ENCODE measurements around the gene LMO3.
A peak's percentile ranks its signal among the peaks of the same experiment; 100 is the strongest.

LMO3 gene

DNA sequence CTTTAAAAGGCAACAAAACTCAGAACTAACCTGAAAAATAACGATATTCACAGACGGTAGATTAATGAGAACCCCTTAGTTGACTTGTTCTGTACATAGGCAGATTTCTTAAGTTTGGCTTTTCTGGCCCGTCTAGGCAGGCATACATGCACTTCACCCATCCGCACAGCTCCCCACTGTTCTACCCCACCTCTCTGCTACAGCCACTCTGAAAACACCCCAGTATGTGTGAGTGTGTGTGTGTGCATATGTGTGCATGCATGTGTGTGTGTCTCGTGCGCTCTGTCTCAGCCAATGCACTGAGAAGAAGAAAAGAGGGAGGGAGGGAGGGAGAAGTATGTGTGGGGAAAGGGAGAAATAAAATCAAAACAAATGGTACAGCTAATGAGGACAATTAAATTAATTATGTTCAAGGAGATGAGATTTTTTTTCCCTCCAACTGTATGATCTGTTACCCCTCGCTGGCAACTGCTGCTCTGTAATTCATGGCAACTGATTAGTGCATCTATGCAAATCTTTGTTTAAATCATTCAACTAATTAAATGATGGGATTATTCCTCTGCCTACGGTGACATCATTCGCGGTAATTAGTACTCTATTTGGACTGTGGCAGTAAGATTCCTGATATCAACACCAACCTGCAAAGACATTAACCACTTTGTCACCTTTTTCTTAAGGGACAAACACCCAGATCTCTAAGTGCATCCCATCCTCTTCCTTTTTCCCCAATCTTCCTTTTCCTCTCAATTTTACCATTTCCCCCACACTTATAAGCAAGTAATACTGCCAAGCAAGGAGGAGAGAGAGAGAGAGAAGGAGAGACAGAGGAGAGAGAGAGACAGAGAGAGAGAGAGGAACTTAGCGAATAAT lies 2.2 kb upstream of the LMO3 start:
- DNase-seq (ENCODE audit: insufficient read length, low spot score) (no peak), FAIRE-seq (peak; percentile 41)
- TF ChIP-seq, protein P1, sequence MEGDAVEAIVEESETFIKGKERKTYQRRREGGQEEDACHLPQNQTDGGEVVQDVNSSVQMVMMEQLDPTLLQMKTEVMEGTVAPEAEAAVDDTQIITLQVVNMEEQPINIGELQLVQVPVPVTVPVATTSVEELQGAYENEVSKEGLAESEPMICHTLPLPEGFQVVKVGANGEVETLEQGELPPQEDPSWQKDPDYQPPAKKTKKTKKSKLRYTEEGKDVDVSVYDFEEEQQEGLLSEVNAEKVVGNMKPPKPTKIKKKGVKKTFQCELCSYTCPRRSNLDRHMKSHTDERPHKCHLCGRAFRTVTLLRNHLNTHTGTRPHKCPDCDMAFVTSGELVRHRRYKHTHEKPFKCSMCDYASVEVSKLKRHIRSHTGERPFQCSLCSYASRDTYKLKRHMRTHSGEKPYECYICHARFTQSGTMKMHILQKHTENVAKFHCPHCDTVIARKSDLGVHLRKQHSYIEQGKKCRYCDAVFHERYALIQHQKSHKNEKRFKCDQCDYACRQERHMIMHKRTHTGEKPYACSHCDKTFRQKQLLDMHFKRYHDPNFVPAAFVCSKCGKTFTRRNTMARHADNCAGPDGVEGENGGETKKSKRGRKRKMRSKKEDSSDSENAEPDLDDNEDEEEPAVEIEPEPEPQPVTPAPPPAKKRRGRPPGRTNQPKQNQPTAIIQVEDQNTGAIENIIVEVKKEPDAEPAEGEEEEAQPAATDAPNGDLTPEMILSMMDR (IDR thresholded peaks at IDR 0.05; ENCODE audit: insufficient read depth, missing control alignments) = no peak

DNA sequence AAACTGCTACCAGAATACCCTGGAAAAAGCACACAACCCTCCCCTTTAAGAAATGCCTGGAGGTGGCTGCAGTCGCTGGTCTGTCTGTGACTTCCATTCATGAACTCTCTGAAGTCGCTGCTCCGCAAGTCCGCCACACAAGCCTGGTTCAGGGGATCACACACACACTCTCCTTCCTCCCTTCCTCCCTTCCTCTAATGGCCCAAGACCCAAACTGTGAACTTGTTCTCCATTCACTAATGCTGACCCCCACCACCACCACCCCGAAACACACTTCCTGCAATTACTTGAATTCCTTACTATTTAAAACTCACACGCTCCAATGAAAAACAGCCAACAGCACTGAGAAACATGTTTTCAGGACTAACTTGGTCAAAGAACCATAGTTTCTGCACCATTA lies 1.0 kb upstream of the LMO3 start:
- TF ChIP-seq, protein P1 (IDR thresholded peaks at IDR 0.05; ENCODE audit: insufficient read depth, missing control alignments) = no peak
- FAIRE-seq (no peak), DNase-seq (ENCODE audit: insufficient read length, low spot score) (no peak)

DNA sequence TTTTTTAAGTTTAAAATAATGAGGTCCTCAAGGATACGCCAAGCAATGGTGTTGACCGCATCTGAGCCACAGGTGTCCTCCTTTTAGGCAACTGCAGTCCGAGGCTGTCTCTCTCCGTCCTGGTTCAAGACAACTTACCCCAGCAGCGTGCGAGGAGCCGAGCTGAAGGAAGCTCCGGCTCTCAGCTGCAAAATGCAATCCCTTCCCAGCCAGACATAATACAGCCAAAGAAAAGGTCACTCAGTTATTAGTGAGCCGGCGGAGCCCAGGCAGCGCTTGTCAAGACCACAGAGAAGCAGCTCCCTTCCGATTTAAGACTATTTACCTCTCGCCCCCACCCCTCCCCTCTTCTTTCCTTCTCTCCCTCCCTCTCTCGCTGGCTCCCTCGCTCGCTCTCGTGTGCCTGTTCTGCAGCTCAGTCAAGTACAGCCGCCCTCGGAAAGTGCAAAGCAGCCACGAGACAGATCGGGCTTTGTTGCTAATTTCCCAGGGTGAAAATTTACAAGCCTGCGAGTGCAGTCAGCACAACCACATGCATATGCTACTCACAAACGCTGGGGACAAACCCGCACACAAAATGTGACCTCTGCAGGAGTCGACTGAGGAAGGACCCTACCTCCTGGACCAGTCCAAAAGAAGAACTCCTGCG lies 363 bp upstream of the LMO3 start:
- DNase-seq (ENCODE audit: insufficient read length, low spot score) (no peak), FAIRE-seq (no peak)
- TF ChIP-seq, protein P1 (IDR thresholded peaks at IDR 0.05; ENCODE audit: insufficient read depth, missing control alignments) = no peak

DNA sequence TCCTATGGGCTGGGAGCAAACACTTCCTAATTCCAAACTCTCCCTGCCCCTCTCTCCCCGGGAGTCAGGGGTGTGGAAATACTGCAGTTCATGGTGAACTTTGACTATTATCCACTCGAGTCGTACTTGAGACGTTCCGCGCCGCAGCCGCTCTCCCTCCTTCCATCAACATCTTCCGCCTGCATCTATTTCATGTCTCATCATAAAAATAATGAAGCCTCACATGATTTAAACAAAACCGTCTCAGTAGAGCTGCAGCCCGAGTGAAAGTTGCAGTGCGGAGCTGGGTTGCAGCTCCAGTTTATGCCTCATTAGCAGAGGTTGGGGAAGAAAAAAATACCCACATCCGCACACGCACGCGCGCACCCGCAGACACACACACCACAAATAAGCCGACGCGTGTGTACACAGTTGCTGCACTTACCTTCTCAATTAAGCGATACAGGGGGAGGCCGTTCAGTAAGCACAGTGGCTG lies 283 bp downstream of the LMO3 start:
- TF ChIP-seq, protein P1 (IDR thresholded peaks at IDR 0.05; ENCODE audit: insufficient read depth, missing control alignments) = no peak
- FAIRE-seq = no peak
- no peak for DNase-seq (ENCODE audit: insufficient read length, low spot score)

DNA sequence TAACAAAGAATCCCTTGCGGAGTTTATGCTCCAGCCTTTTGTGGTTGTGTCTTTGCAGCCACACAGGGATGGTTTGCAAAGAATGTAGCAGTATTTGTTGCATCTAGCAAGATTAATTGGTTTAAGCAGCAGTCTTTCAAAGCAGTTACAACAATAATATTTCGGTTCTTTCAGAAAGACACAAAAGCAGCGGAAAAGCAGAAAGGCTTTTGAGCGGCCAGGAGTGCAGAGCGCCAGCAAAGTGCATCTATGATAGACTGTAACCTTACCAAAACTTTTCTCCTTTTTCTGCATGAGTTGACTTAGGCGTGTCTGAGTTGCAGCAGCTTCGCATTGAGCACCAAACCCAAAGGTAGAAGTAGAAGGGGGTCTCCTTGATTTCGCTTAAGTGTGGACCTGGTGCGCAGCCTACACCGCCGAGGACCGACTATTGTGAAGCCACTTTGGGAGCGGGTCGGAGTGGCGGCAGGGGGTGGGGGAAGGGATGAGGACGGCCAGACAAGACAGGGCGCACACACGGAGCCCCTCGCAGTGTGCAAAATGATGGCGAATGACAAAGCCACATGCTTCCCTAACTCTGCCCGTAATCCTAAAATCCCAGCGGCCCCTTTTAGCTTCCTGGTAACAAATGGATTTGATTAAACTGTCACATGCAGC lies 1.2 kb downstream of the LMO3 start:
- TF ChIP-seq, protein P1 (IDR thresholded peaks at IDR 0.05; ENCODE audit: insufficient read depth, missing control alignments) = no peak
- FAIRE-seq = no peak
- DNase-seq (ENCODE audit: insufficient read length, low spot score) = no peak

DNA sequence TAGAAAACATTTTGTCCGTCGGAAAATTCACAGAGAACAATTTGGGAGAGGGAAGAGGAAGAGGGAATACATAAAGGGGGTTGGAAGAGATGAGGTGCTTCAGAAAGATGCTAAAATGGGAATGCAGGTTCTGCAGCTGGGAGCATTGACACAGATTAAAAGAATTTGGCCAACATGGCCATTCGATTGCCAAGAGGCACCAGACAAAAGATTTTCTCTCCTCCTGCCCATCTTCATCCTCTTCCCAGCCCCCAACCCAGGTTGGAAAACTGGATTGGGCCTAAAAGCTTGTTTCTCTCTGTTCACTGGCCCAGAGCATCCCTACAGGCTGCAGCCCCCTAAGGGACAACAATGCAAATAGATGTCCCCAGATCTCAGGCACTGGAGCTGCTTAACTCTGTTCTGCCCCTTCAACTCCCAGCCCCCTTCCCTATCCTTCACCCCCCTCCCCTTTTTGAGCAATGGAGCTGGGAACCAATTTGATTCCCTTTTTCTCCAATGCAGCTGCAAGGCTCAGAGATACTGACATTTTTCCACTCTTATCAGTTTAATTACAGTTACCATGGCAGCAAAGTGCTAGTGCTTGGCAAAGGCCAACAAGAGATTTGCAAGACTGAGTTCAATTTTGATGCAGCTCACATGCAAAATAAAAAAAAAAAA lies 1.9 kb downstream of the LMO3 start:
- no peak for FAIRE-seq
- TF ChIP-seq, protein P1 (IDR thresholded peaks at IDR 0.05; ENCODE audit: insufficient read depth, missing control alignments) = no peak
- DNase-seq (ENCODE audit: insufficient read length, low spot score) = no peak
